ENCODE measurements around the gene KCNIP1. TPM values are rescaled to one million over a fixed set of nuclear protein-coding genes. Genes with fewer than 3 reads are reported as not detected.

KCNIP1 gene
- total RNA-seq, 4 donors from 2014 or later = 0.97 to 1.7 TPM; not detected in 2

DNA sequence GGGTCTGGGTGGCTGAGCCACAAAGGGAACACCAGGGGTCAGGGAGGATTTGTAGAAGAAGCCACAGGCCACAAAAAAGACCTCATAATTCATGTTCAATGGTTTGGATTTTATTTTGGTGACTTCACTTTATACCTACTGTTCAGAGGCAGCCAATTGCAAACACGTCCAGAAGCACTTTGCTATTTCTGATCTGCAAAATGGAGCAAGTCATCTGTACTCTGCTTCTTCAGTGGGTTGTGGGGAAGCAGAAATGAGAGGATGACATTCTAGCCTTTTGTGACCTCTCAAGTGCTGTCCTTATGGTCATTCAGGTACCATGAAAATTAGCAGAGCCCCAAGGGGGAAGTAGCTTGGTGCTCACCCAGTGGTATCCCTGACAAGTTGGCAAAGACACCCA lies 2.5 kb upstream of the KCNIP1 start:
- 92% methylated on average over 1 of the region's 1 CpG for WGBS
- intact Hi-C loops (cut with DNase I) = no loop called here

DNA sequence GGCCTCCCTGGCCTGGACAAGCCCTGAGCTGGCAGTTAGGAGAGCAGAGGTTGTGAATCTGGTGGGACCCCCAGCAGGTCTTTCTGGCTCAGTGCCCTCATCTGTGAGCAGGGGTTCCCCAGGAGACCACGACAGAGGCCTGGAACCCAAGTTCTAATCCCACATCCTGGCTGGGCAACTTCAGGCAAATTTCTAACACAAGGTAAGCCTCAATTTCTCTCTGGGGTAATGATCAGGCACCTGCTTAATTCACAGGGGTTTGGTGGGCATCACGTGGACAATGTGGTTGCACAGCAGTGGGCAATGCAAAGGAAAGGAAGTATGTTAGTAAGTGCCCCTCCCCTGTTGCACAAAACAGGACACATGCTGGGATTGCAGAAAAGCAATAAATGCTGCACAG lies 1.9 kb upstream of the KCNIP1 start:
- H3K27me3 ChIP-seq = peaks cover 0 to 45% (median 7%) of the 10 kb centered on the region in 4 donors
- no peak overlapping the region for H3K27ac ChIP-seq (replicated peaks in 1 of 4)
- TF ChIP-seq, protein P1, sequence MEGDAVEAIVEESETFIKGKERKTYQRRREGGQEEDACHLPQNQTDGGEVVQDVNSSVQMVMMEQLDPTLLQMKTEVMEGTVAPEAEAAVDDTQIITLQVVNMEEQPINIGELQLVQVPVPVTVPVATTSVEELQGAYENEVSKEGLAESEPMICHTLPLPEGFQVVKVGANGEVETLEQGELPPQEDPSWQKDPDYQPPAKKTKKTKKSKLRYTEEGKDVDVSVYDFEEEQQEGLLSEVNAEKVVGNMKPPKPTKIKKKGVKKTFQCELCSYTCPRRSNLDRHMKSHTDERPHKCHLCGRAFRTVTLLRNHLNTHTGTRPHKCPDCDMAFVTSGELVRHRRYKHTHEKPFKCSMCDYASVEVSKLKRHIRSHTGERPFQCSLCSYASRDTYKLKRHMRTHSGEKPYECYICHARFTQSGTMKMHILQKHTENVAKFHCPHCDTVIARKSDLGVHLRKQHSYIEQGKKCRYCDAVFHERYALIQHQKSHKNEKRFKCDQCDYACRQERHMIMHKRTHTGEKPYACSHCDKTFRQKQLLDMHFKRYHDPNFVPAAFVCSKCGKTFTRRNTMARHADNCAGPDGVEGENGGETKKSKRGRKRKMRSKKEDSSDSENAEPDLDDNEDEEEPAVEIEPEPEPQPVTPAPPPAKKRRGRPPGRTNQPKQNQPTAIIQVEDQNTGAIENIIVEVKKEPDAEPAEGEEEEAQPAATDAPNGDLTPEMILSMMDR (IDR thresholded peaks at IDR 0.05) = no peak
- TF ChIP-seq POLR2AphosphoS5 (IDR thresholded peaks at IDR 0.05) = no peak
- no peak for TF ChIP-seq POLR2A (IDR thresholded peaks at IDR 0.05; ENCODE audit: low read depth)
- no peak for TF ChIP-seq EP300 (IDR thresholded peaks at IDR 0.05)
- H3K9me3 ChIP-seq = no peaks in the 10 kb centered on the region
- 75% methylated on average over 1 of the region's 2 CpGs for WGBS
- H3K4me3 ChIP-seq = no peak overlapping the region
- DNase-seq (ENCODE audit: extremely low spot score) = no peak
- peaks cover 0 to 14% (median 10%) of the 10 kb centered on the region in 4 donors for H3K4me1 ChIP-seq
- H3K36me3 ChIP-seq = no peaks in the 10 kb centered on the region
- intact Hi-C loops (cut with DNase I) = no loop called here

More for the DNA sequence above, 2.5 kb upstream of the KCNIP1 start:
- no peaks in the 10 kb centered on the region for H3K9me3 ChIP-seq
- TF ChIP-seq EP300 (IDR thresholded peaks at IDR 0.05) = no peak
- TF ChIP-seq POLR2AphosphoS5 (IDR thresholded peaks at IDR 0.05) = no peak
- TF ChIP-seq, protein P1 (IDR thresholded peaks at IDR 0.05) = no peak
- TF ChIP-seq POLR2A (IDR thresholded peaks at IDR 0.05; ENCODE audit: low read depth) = no peak
- H3K4me1 ChIP-seq = peaks cover 0 to 14% (median 10%) of the 10 kb centered on the region in 4 donors
- no peak overlapping the region for H3K4me3 ChIP-seq
- H3K27me3 ChIP-seq = peaks cover 0 to 45% (median 7%) of the 10 kb centered on the region in 4 donors
- DNase-seq (ENCODE audit: extremely low spot score) = no peak
- H3K27ac ChIP-seq (replicated peaks in 1 of 4) = no peak overlapping the region
- H3K36me3 ChIP-seq = no peaks in the 10 kb centered on the region

DNA sequence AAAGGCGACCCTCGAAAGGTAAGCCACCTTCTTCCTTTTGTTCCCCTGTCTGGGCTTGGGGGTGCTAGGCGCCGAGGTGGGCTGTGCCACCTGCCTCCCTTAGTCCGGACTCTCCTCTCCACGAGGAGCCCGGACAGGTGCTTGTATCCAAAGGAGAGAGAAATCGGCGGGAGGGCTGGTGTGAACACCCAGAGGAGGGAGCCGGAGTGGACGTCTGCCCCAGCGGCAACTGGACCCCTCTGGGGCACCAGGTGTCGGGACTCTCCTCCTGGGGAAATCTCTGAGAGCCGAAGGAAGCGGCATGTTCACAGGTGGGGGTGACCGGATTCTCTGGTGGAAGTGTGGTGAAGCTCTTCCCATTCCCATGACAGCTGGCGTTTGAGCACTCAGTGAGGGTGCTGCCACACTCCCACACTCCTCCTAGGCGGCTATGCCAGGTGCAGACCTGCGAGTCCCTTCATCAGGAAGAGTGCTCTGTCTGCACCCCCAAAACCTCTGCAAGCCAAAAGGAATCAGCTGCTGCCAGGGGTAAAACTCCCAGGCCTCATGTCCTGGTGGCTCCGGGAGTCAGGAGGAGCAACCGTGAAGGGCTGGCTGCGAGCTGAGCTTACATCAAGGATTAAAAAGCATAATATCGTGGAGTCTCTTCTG lies 921 bp downstream of the KCNIP1 start:
- H3K4me1 ChIP-seq = peaks cover 0 to 14% (median 10%) of the 10 kb centered on the region in 4 donors
- DNase-seq (ENCODE audit: extremely low spot score) = no peak
- TF ChIP-seq EP300 (IDR thresholded peaks at IDR 0.05) (no peak), POLR2AphosphoS5 (IDR thresholded peaks at IDR 0.05) (no peak), POLR2A (IDR thresholded peaks at IDR 0.05; ENCODE audit: low read depth) (no peak)
- TF ChIP-seq, protein P1 (IDR thresholded peaks at IDR 0.05) = no peak
- H3K4me3 ChIP-seq = peak overlapping the region in 2 of 4 donors; percentile 49 to 52
- WGBS = 92% methylated on average over 23 of the region's 23 CpGs
- H3K9me3 ChIP-seq = no peaks in the 10 kb centered on the region
- intact Hi-C loops (cut with DNase I) = no loop called here
- no peaks in the 10 kb centered on the region for H3K36me3 ChIP-seq
- H3K27ac ChIP-seq (replicated peaks in 1 of 4) = no peak overlapping the region
- H3K27me3 ChIP-seq = peaks cover 0 to 45% (median 7%) of the 10 kb centered on the region in 4 donors

DNA sequence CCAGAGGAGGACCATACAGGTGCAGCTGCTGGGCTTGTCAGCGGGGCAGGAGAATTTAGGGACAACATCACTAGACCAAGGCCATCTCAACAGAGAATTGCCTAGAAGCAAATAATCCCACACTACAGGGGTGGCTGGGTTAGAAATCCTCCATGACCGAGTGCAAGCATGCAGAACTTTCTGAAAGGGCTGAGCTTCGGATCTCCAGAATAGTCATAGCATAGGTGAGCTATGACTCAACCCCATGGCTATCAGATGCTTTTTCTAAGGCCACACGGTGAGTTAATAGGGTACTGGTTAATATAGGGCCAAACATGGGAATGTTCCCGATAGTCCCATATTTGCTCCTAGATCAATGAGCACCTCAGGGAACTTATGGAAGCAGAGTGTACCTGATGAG lies 4.2 kb downstream of the KCNIP1 start:
- Histone ChIP-seq H3K9me3 (no peaks in the 10 kb centered on the region), H3K27me3 (peaks cover 0 to 25% (median 7%) of the 10 kb centered on the region in 4 donors), H3K4me1 (peaks cover 0 to 14% (median 10%) of the 10 kb centered on the region in 4 donors), H3K36me3 (no peaks in the 10 kb centered on the region), H3K4me3 (no peak overlapping the region), H3K27ac (replicated peaks in 1 of 4) (no peak overlapping the region)
- intact Hi-C loops (cut with DNase I) = no loop called here
- 96% methylated on average over 4 of the region's 5 CpGs for WGBS
- no peak for DNase-seq (ENCODE audit: extremely low spot score)
- TF ChIP-seq POLR2AphosphoS5 (IDR thresholded peaks at IDR 0.05) (no peak), POLR2A (IDR thresholded peaks at IDR 0.05; ENCODE audit: low read depth) (no peak), EP300 (IDR thresholded peaks at IDR 0.05) (no peak)
- TF ChIP-seq, protein P1 (IDR thresholded peaks at IDR 0.05) = no peak

Data from esophagus muscularis mucosa (tissue), 4 donors.